AG09319 (cell line): ENCODE results near the gene APLP1.
"Not testable (repeated sequence)": the region's sequence is repeated elsewhere in the genome, so short reads cannot be mapped to it uniquely, and the experiment has no call there.

Source experiments
- DNase-seq: peaks from one replicate; pipeline ENCODE4 v3.0.0-alpha.2; 2010; ENCODE audit warnings: low read depth; ENCODE audit errors: extremely low read depth
- CTCF ChIP-seq: IDR thresholded peaks from 2 replicates; pipeline ENCODE4 v1.5.1; 2011; ENCODE audit warnings: low read depth, mild to moderate bottlenecking, inconsistent platforms, low read length, moderate library complexity

The APLP1 gene

GRCh38 chr19:35903550-35904179, 35.3 kb downstream of the APLP1 start:
- no peak for DNase-seq
- no peak for TF ChIP-seq CTCF

- TF ChIP-seq CTCF: no peak
- DNase-seq: no peak
Measured at GRCh38 chr19:35904311-35905068, 36.1 kb downstream of the APLP1 start.

GRCh38 chr19:35905178-35905727, 36.9 kb downstream of the APLP1 start:
- TF ChIP-seq CTCF: no peak
- DNase-seq: no peak

GRCh38 chr19:35907377-35907745, 39.0 kb downstream of the APLP1 start:
- no peak for TF ChIP-seq CTCF
- no peak for DNase-seq

GRCh38 chr19:35908010-35908441, 39.7 kb downstream of the APLP1 start, which contains the start of gene TYROBP:
TSS of gene TYROBP (minus strand) at chr19:35908295. CDS start at chr19:35908228, 67 bp downstream.
- DNase-seq: no peak

GRCh38 chr19:35908973-35909683, 40.8 kb downstream of the APLP1 start:
- no peak for TF ChIP-seq CTCF
- DNase-seq: no peak

More at GRCh38 chr19:35908010-35908441, 39.7 kb downstream of the APLP1 start, which contains the start of gene TYROBP:
- TF ChIP-seq CTCF: no peak

GRCh38 chr19:35909684-35910035, 41.3 kb downstream of the APLP1 start:
- no peak for TF ChIP-seq CTCF
- DNase-seq: no peak

- not testable (repeated sequence) for DNase-seq
Measured at GRCh38 chr19:35910355-35910754, 42.0 kb downstream of the APLP1 start.
